ENCODE measurements around the gene SCNN1A. TPM values are rescaled to one million over a fixed set of nuclear protein-coding genes. Genes with fewer than 3 reads are reported as not detected.

The SCNN1A gene
- total RNA-seq, 1 experiment from 2014 or later, result 549 TPM

- Histone ChIP-seq H3K4me1 (replicated peaks; ENCODE audit: insufficient read depth) (peaks cover 58% of the 10 kb centered on the region), H2AFZ (no peak overlapping the region), H3K4me3 (no peak overlapping the region), H3K79me2 (ENCODE audit: low read depth) (no peaks in the 10 kb centered on the region), H3K4me2 (no peak overlapping the region), H3K9me3 (ENCODE audit: insufficient read depth, low read depth) (no peaks in the 10 kb centered on the region), H3F3A (ENCODE audit: insufficient read depth, low read depth) (peaks cover 43% of the 10 kb centered on the region), H3K27me3 (ENCODE audit: insufficient read depth, low read depth) (no peaks in the 10 kb centered on the region), H3K9me2 (ENCODE audit: insufficient read depth) (no peaks in the 10 kb centered on the region), H3K36me3 (ENCODE audit: low read depth) (no peaks in the 10 kb centered on the region), H4K20me1 (ENCODE audit: insufficient read depth) (no peaks in the 10 kb centered on the region), H3K27ac (no peak overlapping the region)
- peak in 1 of 2 experiments; percentile 0 for DNase-seq
- POLR2A ChIA-PET (ENCODE audit: unreplicated experiment), result interaction anchor here (0.5 to 0.6 kb wide), 5 partner anchors 14 to 209 kb away, joined by 3 to 25 read pairs (median 4); partner anchors contain the start of gene SCNN1A
- no peak for TF ChIP-seq CTCF (conservative IDR thresholded peaks at IDR 0.05)
- no peak for TF ChIP-seq EZH2 (IDR thresholded peaks at IDR 0.05; ENCODE audit: low read depth)
- CTCF ChIA-PET, result interaction anchor here (0.6 to 1.1 kb wide), 2 partner anchors 13 to 309 kb away, joined by 3 to 4 read pairs; no protein-coding TSS in a partner anchor
- no TSS peak for BruUV-seq (replicated peaks)
- intact Hi-C loops (cut with micrococcal nuclease; ENCODE audit: unreplicated experiment), result no loop called here
Observed at GRCh38 chr12:6297170-6297569, 78.2 kb downstream of the SCNN1A start.

Other genes starting within 250 kb of the SCNN1A start
- gene CD9, start 175.2 kb downstream of the SCNN1A start, total RNA-seq (2021), result 319 and 374 TPM in 2 replicates
- gene PLEKHG6, start 64.9 kb downstream of the SCNN1A start, total RNA-seq (2021), result 86.5 and 89.9 TPM in 2 replicates
- 144 and 165 TPM in 2 replicates for gene TNFRSF1A, start 33.5 kb downstream of the SCNN1A start, total RNA-seq (2021)
- gene LTBR, start 8.6 kb upstream of the SCNN1A start, total RNA-seq (2021), result 178 and 185 TPM in 2 replicates
- not detected in 2 replicates for gene CD27, start 69.4 kb upstream of the SCNN1A start, total RNA-seq (2021)
- gene TAPBPL, start 76.5 kb upstream of the SCNN1A start, total RNA-seq (2021), result 26.0 and 27.8 TPM in 2 replicates
- 7.7 and 9.1 TPM in 2 replicates for gene VAMP1, start 95.1 kb upstream of the SCNN1A start, total RNA-seq (2021)
- gene MRPL51, start 117.7 kb upstream of the SCNN1A start, total RNA-seq (2021), result 432 and 456 TPM in 2 replicates
- gene NCAPD2, start 118.5 kb upstream of the SCNN1A start, total RNA-seq (2021), result 220 and 266 TPM in 2 replicates
- 6,143 and 8,169 TPM in 2 replicates for gene GAPDH, start 159.0 kb upstream of the SCNN1A start, total RNA-seq (2021)
- 0.65 and 0.70 TPM in 2 replicates for gene IFFO1, start 180.5 kb upstream of the SCNN1A start, total RNA-seq (2021)
- gene NOP2, start 192.7 kb upstream of the SCNN1A start, total RNA-seq (2021), result 97.5 and 101 TPM in 2 replicates
- gene CHD4, start 231.8 kb upstream of the SCNN1A start, total RNA-seq (2021), result 359 and 373 TPM in 2 replicates

Measured in PC-9 (cell line).